Glutamatergic neuron (in vitro differentiated cells): ENCODE results near the gene FXYD5. TPM values are rescaled to one million over a fixed set of nuclear protein-coding genes. Genes with fewer than 3 reads are reported as not detected.

Experiments
- DNase-seq: peaks from one replicate; pipeline ENCODE4 v3.0.0; 2022
- H3K27ac Mint-ChIP-seq: one replicate; pipeline ENCODE4 v1.8.0; 2020; ENCODE audit warnings: mild to moderate bottlenecking, mixed read lengths, inconsistent platforms; ENCODE audit not compliant: unreplicated experiment
- H3K27me3 Mint-ChIP-seq: one replicate; pipeline ENCODE4 v1.8.0; 2020; ENCODE audit warnings: mild to moderate bottlenecking, moderate library complexity, mixed read lengths, inconsistent platforms; ENCODE audit not compliant: unreplicated experiment
- H3K36me3 Mint-ChIP-seq: one replicate; pipeline ENCODE4 v1.8.0; 2020; ENCODE audit warnings: mild to moderate bottlenecking, mixed read lengths, inconsistent platforms; ENCODE audit not compliant: unreplicated experiment
- H3K4me1 Mint-ChIP-seq: one replicate; pipeline ENCODE4 v1.8.0; 2020; ENCODE audit warnings: mild to moderate bottlenecking, low read depth, mixed read lengths, inconsistent platforms; ENCODE audit not compliant: unreplicated experiment
- H3K4me3 Mint-ChIP-seq: one replicate; pipeline ENCODE4 v1.8.0; 2020; ENCODE audit warnings: mild to moderate bottlenecking, mixed read lengths, inconsistent platforms; ENCODE audit not compliant: unreplicated experiment
- H3K9me3 Mint-ChIP-seq: one replicate; pipeline ENCODE4 v1.8.0; 2020; ENCODE audit warnings: mild to moderate bottlenecking, moderate library complexity, mixed read lengths, inconsistent platforms; ENCODE audit not compliant: unreplicated experiment
- total RNA-seq: library from RNA; stranded (reverse); fragmentation: NEBNext Ultra II Directional; extraction: Animal tissue kit (Norgen Biotek cat#: 25700); gene quantifications from one replicate; pipeline ENCODE4 v1.2.1, GENCODE V29; 2021; ENCODE audit not compliant: unreplicated experiment
- TF ChIP-seq, protein P1 (sequence below): fragments of 200-600 bp; sonication (generic); IDR thresholded peaks from one replicate; pipeline ENCODE4 v1.5.0; 2021; ENCODE audit not compliant: partially characterized antibody, unreplicated experiment

The FXYD5 gene
- total RNA-seq, 1 donor from 2014 or later = 5.3 TPM

DNA sequence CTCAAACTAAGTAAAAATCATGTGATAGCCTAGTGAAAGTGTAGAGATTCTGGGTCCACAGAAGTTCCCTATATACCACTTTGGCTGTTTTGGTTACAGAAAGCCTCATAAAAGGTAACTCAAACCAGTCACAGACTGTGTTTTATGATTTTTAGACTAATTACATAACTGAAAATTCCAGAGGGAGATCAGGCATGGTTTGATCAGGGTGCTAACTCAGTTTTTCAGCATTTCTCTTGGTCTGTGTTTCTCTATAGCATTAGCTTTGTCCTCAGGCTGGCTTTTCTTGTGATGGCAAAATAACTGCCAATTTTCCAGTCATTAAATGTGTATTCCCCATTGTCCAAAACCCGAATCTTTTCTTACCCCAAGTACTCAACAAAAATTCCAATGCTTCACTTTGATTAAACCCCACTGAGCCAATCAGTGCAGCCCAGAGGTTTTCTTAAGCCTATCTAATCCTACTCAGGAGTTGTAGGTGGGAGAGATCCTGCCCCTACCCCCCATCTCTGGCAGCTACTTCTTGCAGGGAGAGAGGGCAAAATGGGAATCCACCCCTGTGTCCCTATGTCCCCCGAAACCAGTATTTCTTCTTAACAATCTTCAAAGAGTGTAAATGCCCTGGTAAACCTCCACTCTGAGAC, 47.5 kb upstream of the FXYD5 start:
- Mint-ChIP-seq H3K9me3 (peaks cover 3% of the 10 kb centered on the region), H3K27me3 (no peaks in the 10 kb centered on the region), H3K36me3 (no peaks in the 10 kb centered on the region), H3K4me3 (no peak overlapping the region), H3K27ac (no peak overlapping the region), H3K4me1 (peaks cover 4% of the 10 kb centered on the region)
- TF ChIP-seq, protein P1, sequence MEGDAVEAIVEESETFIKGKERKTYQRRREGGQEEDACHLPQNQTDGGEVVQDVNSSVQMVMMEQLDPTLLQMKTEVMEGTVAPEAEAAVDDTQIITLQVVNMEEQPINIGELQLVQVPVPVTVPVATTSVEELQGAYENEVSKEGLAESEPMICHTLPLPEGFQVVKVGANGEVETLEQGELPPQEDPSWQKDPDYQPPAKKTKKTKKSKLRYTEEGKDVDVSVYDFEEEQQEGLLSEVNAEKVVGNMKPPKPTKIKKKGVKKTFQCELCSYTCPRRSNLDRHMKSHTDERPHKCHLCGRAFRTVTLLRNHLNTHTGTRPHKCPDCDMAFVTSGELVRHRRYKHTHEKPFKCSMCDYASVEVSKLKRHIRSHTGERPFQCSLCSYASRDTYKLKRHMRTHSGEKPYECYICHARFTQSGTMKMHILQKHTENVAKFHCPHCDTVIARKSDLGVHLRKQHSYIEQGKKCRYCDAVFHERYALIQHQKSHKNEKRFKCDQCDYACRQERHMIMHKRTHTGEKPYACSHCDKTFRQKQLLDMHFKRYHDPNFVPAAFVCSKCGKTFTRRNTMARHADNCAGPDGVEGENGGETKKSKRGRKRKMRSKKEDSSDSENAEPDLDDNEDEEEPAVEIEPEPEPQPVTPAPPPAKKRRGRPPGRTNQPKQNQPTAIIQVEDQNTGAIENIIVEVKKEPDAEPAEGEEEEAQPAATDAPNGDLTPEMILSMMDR = no peak
- no peak for DNase-seq

GRCh38 chr19:35107545-35107944, 47.0 kb upstream of the FXYD5 start:
- TF ChIP-seq, protein P1 = no peak
- Mint-ChIP-seq H3K9me3 (peaks cover 3% of the 10 kb centered on the region), H3K27ac (no peak overlapping the region), H3K4me3 (no peak overlapping the region), H3K27me3 (no peaks in the 10 kb centered on the region), H3K4me1 (peaks cover 4% of the 10 kb centered on the region), H3K36me3 (no peaks in the 10 kb centered on the region)
- no peak for DNase-seq

GRCh38 chr19:35108730-35109129, 45.8 kb upstream of the FXYD5 start:
- Mint-ChIP-seq H3K36me3 (no peaks in the 10 kb centered on the region), H3K4me1 (peaks cover 4% of the 10 kb centered on the region), H3K27ac (no peak overlapping the region), H3K9me3 (peaks cover 1% of the 10 kb centered on the region), H3K4me3 (no peak overlapping the region), H3K27me3 (no peaks in the 10 kb centered on the region)
- DNase-seq = no peak
- TF ChIP-seq, protein P1 = no peak

GRCh38 chr19:35109395-35110112, 45.0 kb upstream of the FXYD5 start:
- DNase-seq = no peak
- H3K9me3 Mint-ChIP-seq = peaks cover 1% of the 10 kb centered on the region
- TF ChIP-seq, protein P1 = no peak
- no peaks in the 10 kb centered on the region for H3K36me3 Mint-ChIP-seq
- no peaks in the 10 kb centered on the region for H3K27me3 Mint-ChIP-seq
- H3K4me3 Mint-ChIP-seq = no peak overlapping the region
- H3K4me1 Mint-ChIP-seq = peaks cover 7% of the 10 kb centered on the region
- no peak overlapping the region for H3K27ac Mint-ChIP-seq

DNA sequence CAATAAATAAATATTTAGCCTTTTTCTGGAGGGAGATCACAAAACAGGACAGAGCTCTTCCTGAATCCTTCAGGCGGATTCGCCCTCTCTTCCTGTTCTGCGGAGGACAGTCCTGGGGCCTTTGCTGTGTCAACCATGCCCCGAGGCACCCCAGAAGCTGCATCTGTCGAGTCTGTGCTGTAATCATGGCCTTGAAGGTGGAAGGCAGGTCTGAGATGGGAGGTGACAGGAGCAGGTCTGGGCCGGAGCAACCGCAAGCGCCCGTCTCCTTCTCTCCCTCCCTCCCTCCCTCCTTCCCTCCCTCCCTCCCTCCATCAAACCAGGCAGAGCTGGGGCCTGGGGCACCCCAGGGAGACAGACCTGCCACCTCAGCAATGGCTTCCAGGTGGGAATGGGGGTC, 43.6 kb upstream of the FXYD5 start:
- Mint-ChIP-seq H3K4me3 (no peak overlapping the region), H3K27ac (no peak overlapping the region), H3K4me1 (peaks cover 11% of the 10 kb centered on the region), H3K36me3 (no peaks in the 10 kb centered on the region), H3K9me3 (peaks cover 2% of the 10 kb centered on the region), H3K27me3 (no peaks in the 10 kb centered on the region)
- DNase-seq = no peak
- TF ChIP-seq, protein P1 = no peak
